ENCODE measurements around the gene CNOT6. TPM values are rescaled to one million over a fixed set of nuclear protein-coding genes. Genes with fewer than 3 reads are reported as not detected.

The CNOT6 gene
- total RNA-seq, 1 experiment from 2014 or later, result 32.8 TPM

DNA sequence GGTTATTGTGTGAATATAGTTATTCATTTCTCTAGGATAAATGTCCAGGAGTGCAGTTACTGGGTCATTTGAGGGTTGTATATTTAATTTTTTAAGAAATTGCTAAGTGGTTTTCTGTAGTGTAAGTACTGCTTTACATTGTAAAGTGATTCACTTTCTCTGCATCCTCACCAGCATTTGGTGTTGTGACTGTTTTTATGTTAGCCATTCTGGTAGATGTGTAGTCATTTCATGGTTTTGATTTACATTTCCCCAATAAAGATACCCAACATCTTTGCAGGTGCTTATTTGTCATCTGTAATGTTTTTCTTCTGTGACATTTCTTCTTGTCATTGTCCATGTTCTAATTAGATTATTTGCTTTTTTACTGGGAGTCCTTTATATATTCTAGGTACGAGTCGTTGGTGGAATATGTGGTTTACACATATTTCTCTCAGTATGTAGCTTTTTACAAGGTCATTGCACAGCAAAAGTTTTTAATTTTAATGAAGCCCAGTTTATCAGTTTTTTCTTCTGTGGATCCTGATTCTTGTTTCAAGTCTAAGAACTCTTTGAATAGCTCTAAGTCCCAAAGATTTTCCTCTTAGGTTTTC is 63.1 kb downstream of the CNOT6 start:
- Histone ChIP-seq H3K4me3 (ENCODE audit: low read depth in 2 of 2, low read length in 2 of 2) (no peak overlapping the region), H3K4me1 (ENCODE audit: control insufficient read depth, insufficient read depth, low read length) (no peaks in the 10 kb centered on the region), H3K27me3 (ENCODE audit: control insufficient read depth, insufficient read depth, low read length) (no peaks in the 10 kb centered on the region), H3K9me3 (ENCODE audit: control insufficient read depth, insufficient read depth, low read depth, low read length) (no peaks in the 10 kb centered on the region), H3K36me3 (ENCODE audit: control insufficient read depth, insufficient read depth, low read length) (peaks cover 5% of the 10 kb centered on the region; the same call in 1 of the 2 replicates), H3K27ac (ENCODE audit: low read length) (no peak overlapping the region)
- intact Hi-C loops (cut with micrococcal nuclease; ENCODE audit: unreplicated experiment), result no loop called here
- no peak for TF ChIP-seq SIN3A (IDR thresholded peaks at IDR 0.05; ENCODE audit: borderline replicate concordance, insufficient read depth, low read depth, low read length)
- no peak for TF ChIP-seq TCF7L2 (IDR thresholded peaks at IDR 0.05; ENCODE audit: low read depth, low read length)
- TF ChIP-seq, protein P1, sequence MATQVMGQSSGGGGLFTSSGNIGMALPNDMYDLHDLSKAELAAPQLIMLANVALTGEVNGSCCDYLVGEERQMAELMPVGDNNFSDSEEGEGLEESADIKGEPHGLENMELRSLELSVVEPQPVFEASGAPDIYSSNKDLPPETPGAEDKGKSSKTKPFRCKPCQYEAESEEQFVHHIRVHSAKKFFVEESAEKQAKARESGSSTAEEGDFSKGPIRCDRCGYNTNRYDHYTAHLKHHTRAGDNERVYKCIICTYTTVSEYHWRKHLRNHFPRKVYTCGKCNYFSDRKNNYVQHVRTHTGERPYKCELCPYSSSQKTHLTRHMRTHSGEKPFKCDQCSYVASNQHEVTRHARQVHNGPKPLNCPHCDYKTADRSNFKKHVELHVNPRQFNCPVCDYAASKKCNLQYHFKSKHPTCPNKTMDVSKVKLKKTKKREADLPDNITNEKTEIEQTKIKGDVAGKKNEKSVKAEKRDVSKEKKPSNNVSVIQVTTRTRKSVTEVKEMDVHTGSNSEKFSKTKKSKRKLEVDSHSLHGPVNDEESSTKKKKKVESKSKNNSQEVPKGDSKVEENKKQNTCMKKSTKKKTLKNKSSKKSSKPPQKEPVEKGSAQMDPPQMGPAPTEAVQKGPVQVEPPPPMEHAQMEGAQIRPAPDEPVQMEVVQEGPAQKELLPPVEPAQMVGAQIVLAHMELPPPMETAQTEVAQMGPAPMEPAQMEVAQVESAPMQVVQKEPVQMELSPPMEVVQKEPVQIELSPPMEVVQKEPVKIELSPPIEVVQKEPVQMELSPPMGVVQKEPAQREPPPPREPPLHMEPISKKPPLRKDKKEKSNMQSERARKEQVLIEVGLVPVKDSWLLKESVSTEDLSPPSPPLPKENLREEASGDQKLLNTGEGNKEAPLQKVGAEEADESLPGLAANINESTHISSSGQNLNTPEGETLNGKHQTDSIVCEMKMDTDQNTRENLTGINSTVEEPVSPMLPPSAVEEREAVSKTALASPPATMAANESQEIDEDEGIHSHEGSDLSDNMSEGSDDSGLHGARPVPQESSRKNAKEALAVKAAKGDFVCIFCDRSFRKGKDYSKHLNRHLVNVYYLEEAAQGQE (IDR thresholded peaks at IDR 0.05; ENCODE audit: insufficient read depth in 1 of 2, low read depth in 2 of 2, low read length in 1 of 2), result no peak
- ATAC-seq (no peak), DNase-seq (ENCODE audit: low read depth, low spot score) (no peak)
- no TSS peak for BruUV-seq (replicated peaks)
- in situ Hi-C loops (cut with HindIII; ENCODE audit: low pct_unique_long_range_greater_than_20kb, low sequenced_read_pairs), result no loop called here
- ChIA-PET POLR2A (no interaction called here), CTCF (no interaction called here)

DNA sequence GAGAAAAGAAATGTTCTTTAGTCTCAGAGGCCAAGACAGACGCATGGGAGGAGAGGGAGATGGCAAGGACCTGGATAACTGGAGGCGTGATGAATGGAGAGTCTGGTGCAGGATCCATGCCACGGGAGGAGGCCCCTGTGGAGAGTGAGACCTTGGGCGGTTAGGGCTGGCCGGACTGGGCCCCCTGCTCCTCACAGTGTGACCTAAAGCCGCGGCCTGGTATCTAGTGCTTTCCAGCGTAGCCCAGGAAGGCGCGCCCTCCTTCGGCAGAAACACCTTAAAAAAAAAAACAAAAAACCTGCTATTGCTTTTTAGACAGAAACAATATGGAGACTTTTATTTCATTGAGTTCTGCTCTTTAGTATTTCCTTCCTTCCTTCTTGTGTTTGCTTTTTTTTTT is 64.1 kb downstream of the CNOT6 start:
- no peak for ATAC-seq
- TF ChIP-seq TCF7L2 (IDR thresholded peaks at IDR 0.05; ENCODE audit: low read depth, low read length), result no peak
- TF ChIP-seq POLR2AphosphoS5 (IDR thresholded peaks at IDR 0.05; ENCODE audit: low read depth, low read length), result no peak
- TF ChIP-seq SIN3A (IDR thresholded peaks at IDR 0.05; ENCODE audit: borderline replicate concordance, insufficient read depth, low read depth, low read length), result no peak
- TF ChIP-seq, protein P2, sequence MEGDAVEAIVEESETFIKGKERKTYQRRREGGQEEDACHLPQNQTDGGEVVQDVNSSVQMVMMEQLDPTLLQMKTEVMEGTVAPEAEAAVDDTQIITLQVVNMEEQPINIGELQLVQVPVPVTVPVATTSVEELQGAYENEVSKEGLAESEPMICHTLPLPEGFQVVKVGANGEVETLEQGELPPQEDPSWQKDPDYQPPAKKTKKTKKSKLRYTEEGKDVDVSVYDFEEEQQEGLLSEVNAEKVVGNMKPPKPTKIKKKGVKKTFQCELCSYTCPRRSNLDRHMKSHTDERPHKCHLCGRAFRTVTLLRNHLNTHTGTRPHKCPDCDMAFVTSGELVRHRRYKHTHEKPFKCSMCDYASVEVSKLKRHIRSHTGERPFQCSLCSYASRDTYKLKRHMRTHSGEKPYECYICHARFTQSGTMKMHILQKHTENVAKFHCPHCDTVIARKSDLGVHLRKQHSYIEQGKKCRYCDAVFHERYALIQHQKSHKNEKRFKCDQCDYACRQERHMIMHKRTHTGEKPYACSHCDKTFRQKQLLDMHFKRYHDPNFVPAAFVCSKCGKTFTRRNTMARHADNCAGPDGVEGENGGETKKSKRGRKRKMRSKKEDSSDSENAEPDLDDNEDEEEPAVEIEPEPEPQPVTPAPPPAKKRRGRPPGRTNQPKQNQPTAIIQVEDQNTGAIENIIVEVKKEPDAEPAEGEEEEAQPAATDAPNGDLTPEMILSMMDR (IDR thresholded peaks at IDR 0.05), result no peak
- TF ChIP-seq, protein P1 (IDR thresholded peaks at IDR 0.05; ENCODE audit: insufficient read depth in 1 of 2, low read depth in 2 of 2, low read length in 1 of 2), result no peak
- Histone ChIP-seq H3K27ac (ENCODE audit: low read length) (no peak overlapping the region), H3K27me3 (ENCODE audit: control insufficient read depth, insufficient read depth, low read length) (no peaks in the 10 kb centered on the region), H3K36me3 (ENCODE audit: control insufficient read depth, insufficient read depth, low read length) (no peaks in the 10 kb centered on the region; the same call in 1 of the 2 replicates), H3K4me1 (ENCODE audit: control insufficient read depth, insufficient read depth, low read length) (no peaks in the 10 kb centered on the region), H3K9me3 (ENCODE audit: control insufficient read depth, insufficient read depth, low read depth, low read length) (no peaks in the 10 kb centered on the region), H3K4me3 (ENCODE audit: low read depth in 2 of 2, low read length in 2 of 2) (no peak overlapping the region)
- no TSS peak for BruUV-seq (replicated peaks)
- no peak for DNase-seq (ENCODE audit: low read depth, low spot score)
- intact Hi-C loops (cut with micrococcal nuclease; ENCODE audit: unreplicated experiment), result no loop called here
- ChIA-PET POLR2A (no interaction called here), CTCF (no interaction called here)
- in situ Hi-C loops (cut with HindIII; ENCODE audit: low pct_unique_long_range_greater_than_20kb, low sequenced_read_pairs), result no loop called here
